ENCODE data around the gene HOXC5. TPM values are rescaled to one million over a fixed set of nuclear protein-coding genes. Genes with fewer than 3 reads are reported as not detected.

Gene HOXC5
- total and polyA plus RNA-seq, 4 experiments from 2014 or later: not detected

- no peaks in the 10 kb centered on the region for H3K36me3 ChIP-seq (ENCODE audit: insufficient read depth, low read length)
- intact Hi-C loops (cut with micrococcal nuclease): no loop called here
- ChIA-PET CTCF (ENCODE audit: partially characterized antibody) (interaction anchor here (1.8 kb wide), 1 partner anchor 140 kb away, joined by 6 read pairs; no protein-coding TSS in a partner anchor), POLR2A (ENCODE audit: partially characterized antibody) (no interaction called here)
- H3K4me3 ChIP-seq (ENCODE audit: low read length in 2 of 2): no peak overlapping the region
- Mint-ChIP-seq H3K4me1 (no peaks in the 10 kb centered on the region), H3K4me3 (no peak overlapping the region), H3K36me3 (no peaks in the 10 kb centered on the region), H3K9me3 (peaks cover 0 to 1% (median 0%) of the 10 kb centered on the region in 8 donors), H3K27ac (no peak overlapping the region), H3K27me3 (peaks cover 58 to 74% of the 10 kb centered on the region in 2 donors)
- no peak for DNase-seq
- H3K27ac ChIP-seq (ENCODE audit: low read depth, low read length): no peak overlapping the region
- H3K27me3 ChIP-seq (ENCODE audit: insufficient read depth, low read length): peaks cover 37% of the 10 kb centered on the region
- no peaks in the 10 kb centered on the region for H3K9me3 ChIP-seq (ENCODE audit: control insufficient read depth in 1 of 2, low read length in 2 of 2)
- H3K4me1 ChIP-seq (ENCODE audit: insufficient read depth, low read length): no peaks in the 10 kb centered on the region
Observed at GRCh38 chr12:54060975-54061778, 28.3 kb downstream of the HOXC5 start.

DNA sequence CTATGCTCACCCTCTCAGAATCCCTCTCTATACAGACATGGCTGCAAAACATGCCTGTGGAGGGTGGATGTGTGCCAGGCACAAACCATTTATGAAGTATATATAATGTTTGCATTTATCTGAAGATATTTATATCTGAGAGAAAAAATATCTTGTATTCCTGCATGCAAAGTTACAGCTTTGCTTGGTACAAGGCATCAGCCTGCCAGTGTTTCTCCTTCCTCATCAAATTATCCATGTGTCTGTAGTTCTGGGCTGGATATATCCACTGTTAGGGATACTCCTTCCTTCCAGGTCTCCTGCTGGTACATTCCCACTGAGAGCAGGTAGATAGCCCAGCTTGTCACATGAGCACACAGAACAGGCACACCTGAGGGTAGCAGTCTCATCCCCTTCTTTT, 32.8 kb downstream of the HOXC5 start:
- CTCF ChIA-PET (ENCODE audit: partially characterized antibody): interaction anchor here (1.3 kb wide), 1 partner anchor 61 kb away, joined by 3 read pairs; no protein-coding TSS in a partner anchor
- H3K27me3 ChIP-seq (ENCODE audit: insufficient read depth, low read length): peaks cover 28% of the 10 kb centered on the region

GRCh38 chr12:54066408-54066807, 33.6 kb downstream of the HOXC5 start:
- H3K9me3 Mint-ChIP-seq: peaks cover 0 to 1% (median 0%) of the 10 kb centered on the region in 8 donors
- H3K36me3 ChIP-seq (ENCODE audit: insufficient read depth, low read length): no peaks in the 10 kb centered on the region
- H3K27ac ChIP-seq (ENCODE audit: low read depth, low read length): no peak overlapping the region
- H3K36me3 Mint-ChIP-seq: no peaks in the 10 kb centered on the region
- peaks cover 35 to 69% of the 10 kb centered on the region in 2 donors for H3K27me3 Mint-ChIP-seq
- no peaks in the 10 kb centered on the region for H3K9me3 ChIP-seq (ENCODE audit: control insufficient read depth in 1 of 2, low read length in 2 of 2)
- no peak overlapping the region for H3K27ac Mint-ChIP-seq
- H3K4me1 ChIP-seq (ENCODE audit: insufficient read depth, low read length): no peaks in the 10 kb centered on the region
- no peaks in the 10 kb centered on the region for H3K4me1 Mint-ChIP-seq
- H3K27me3 ChIP-seq (ENCODE audit: insufficient read depth, low read length): peaks cover 21% of the 10 kb centered on the region
- no peak overlapping the region for H3K4me3 ChIP-seq (ENCODE audit: low read length in 2 of 2)
- no peak overlapping the region for H3K4me3 Mint-ChIP-seq
- ChIA-PET POLR2A (ENCODE audit: partially characterized antibody) (no interaction called here), CTCF (ENCODE audit: partially characterized antibody) (interaction anchor here (1.3 kb wide), 1 partner anchor 60 kb away, joined by 3 read pairs; no protein-coding TSS in a partner anchor)
- no peak for DNase-seq
- intact Hi-C loops (cut with micrococcal nuclease): no loop called here

More for the DNA sequence above, 32.8 kb downstream of the HOXC5 start:
- no peaks in the 10 kb centered on the region for H3K36me3 ChIP-seq (ENCODE audit: insufficient read depth, low read length)
- POLR2A ChIA-PET (ENCODE audit: partially characterized antibody): no interaction called here
- H3K36me3 Mint-ChIP-seq: no peaks in the 10 kb centered on the region
- peaks cover 0 to 1% (median 0%) of the 10 kb centered on the region in 8 donors for H3K9me3 Mint-ChIP-seq
- peaks cover 40 to 67% of the 10 kb centered on the region in 2 donors for H3K27me3 Mint-ChIP-seq
- H3K4me3 ChIP-seq (ENCODE audit: low read length in 2 of 2): no peak overlapping the region
- no peaks in the 10 kb centered on the region for H3K9me3 ChIP-seq (ENCODE audit: control insufficient read depth in 1 of 2, low read length in 2 of 2)
- H3K4me1 ChIP-seq (ENCODE audit: insufficient read depth, low read length): no peaks in the 10 kb centered on the region
- intact Hi-C loops (cut with micrococcal nuclease): no loop called here
- no peak for DNase-seq
- H3K4me1 Mint-ChIP-seq: no peaks in the 10 kb centered on the region
- no peak overlapping the region for H3K27ac ChIP-seq (ENCODE audit: low read depth, low read length)
- no peak overlapping the region for H3K27ac Mint-ChIP-seq
- no peak overlapping the region for H3K4me3 Mint-ChIP-seq

DNA sequence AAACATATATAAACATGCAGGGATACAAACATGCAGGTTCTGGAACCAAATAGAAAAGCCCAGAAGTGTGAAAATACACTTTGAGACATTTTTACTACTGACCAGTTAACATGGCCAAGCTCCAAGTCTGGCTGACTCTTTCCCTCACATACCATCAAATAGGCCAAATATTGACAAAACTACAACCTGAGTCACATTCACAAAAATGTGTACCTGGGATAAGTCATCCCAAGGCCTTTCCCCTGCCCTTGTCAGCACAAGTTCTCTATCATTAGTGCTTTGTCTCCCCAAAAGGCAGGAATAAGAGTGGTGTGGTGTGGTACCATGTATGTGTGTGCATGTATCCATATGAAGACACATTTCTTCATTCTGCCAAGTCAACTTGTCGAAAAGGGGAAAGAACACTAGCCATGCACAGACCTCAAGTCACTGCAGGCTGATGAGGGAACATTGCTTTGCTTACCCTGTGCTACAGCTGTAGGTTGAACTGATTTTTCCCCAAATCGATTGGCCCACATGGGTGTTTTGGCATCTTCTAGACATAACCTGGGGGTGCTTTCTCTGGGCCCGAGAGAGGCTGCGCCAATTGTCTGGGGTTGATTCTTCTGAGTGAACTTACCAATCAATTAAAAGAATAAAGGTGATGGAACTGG, 35.7 kb downstream of the HOXC5 start:
- Histone ChIP-seq H3K27me3 (ENCODE audit: insufficient read depth, low read length) (peaks cover 9% of the 10 kb centered on the region), H3K9me3 (ENCODE audit: control insufficient read depth in 1 of 2, low read length in 2 of 2) (no peaks in the 10 kb centered on the region), H3K36me3 (ENCODE audit: insufficient read depth, low read length) (no peaks in the 10 kb centered on the region), H3K4me3 (ENCODE audit: low read length in 2 of 2) (no peak overlapping the region), H3K27ac (ENCODE audit: low read depth, low read length) (no peak overlapping the region), H3K4me1 (ENCODE audit: insufficient read depth, low read length) (no peaks in the 10 kb centered on the region)
- intact Hi-C loops (cut with micrococcal nuclease): no loop called here
- CTCF ChIA-PET (ENCODE audit: partially characterized antibody): no interaction called here
- Mint-ChIP-seq H3K9me3 (no peaks in the 10 kb centered on the region), H3K36me3 (no peaks in the 10 kb centered on the region), H3K27ac (no peak overlapping the region), H3K27me3 (peaks cover 24 to 51% of the 10 kb centered on the region in 2 donors), H3K4me1 (no peaks in the 10 kb centered on the region), H3K4me3 (no peak overlapping the region)
- POLR2A ChIA-PET (ENCODE audit: partially characterized antibody): no interaction called here
- DNase-seq: no peak

GRCh38 chr12:54071942-54072341, 39.1 kb downstream of the HOXC5 start:
- H3K4me3 ChIP-seq (ENCODE audit: low read length in 2 of 2): no peak overlapping the region
- H3K4me1 ChIP-seq (ENCODE audit: insufficient read depth, low read length): no peaks in the 10 kb centered on the region
- no peaks in the 10 kb centered on the region for H3K9me3 Mint-ChIP-seq
- POLR2A ChIA-PET (ENCODE audit: partially characterized antibody): no interaction called here
- no peak overlapping the region for H3K4me3 Mint-ChIP-seq
- H3K27ac ChIP-seq (ENCODE audit: low read depth, low read length): no peak overlapping the region
- no peaks in the 10 kb centered on the region for H3K4me1 Mint-ChIP-seq
- CTCF ChIA-PET (ENCODE audit: partially characterized antibody): interaction anchor here (0.7 kb wide), 1 partner anchor 70 kb away, joined by 3 read pairs; no protein-coding TSS in a partner anchor
- no peak overlapping the region for H3K27ac Mint-ChIP-seq
- peaks cover 14 to 36% of the 10 kb centered on the region in 2 donors for H3K27me3 Mint-ChIP-seq
- H3K27me3 ChIP-seq (ENCODE audit: insufficient read depth, low read length): no peaks in the 10 kb centered on the region
- H3K9me3 ChIP-seq (ENCODE audit: control insufficient read depth in 1 of 2, low read length in 2 of 2): no peaks in the 10 kb centered on the region
- DNase-seq: no peak
- intact Hi-C loops (cut with micrococcal nuclease): no loop called here
- no peaks in the 10 kb centered on the region for H3K36me3 ChIP-seq (ENCODE audit: insufficient read depth, low read length)
- H3K36me3 Mint-ChIP-seq: no peaks in the 10 kb centered on the region

DNA sequence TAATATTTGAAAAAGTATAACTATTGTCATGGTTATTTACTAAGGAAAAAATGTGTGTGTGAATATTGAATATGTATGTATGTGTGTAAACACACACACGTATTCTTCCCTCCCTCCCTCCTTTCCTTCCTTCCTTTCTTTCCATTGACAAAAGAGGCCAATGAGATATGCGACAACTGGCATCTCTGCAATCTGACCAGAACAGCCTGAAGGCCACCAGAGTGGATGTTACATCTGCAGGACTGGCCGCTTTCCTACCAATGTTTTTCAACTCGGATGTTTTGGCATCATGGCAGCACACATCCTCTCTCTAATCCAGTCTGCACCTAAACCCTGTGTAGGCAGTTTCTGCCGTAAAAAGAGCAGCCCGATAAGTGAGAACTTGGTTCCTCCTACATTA, 41.5 kb downstream of the HOXC5 start:
- no peak for DNase-seq
- no peak overlapping the region for H3K27ac ChIP-seq (ENCODE audit: low read depth, low read length)
- no peaks in the 10 kb centered on the region for H3K36me3 ChIP-seq (ENCODE audit: insufficient read depth, low read length)
- intact Hi-C loops (cut with micrococcal nuclease): no loop called here
- H3K9me3 ChIP-seq (ENCODE audit: control insufficient read depth in 1 of 2, low read length in 2 of 2): no peaks in the 10 kb centered on the region
- H3K36me3 Mint-ChIP-seq: no peaks in the 10 kb centered on the region
- no peak overlapping the region for H3K4me3 Mint-ChIP-seq
- H3K27ac Mint-ChIP-seq: no peak overlapping the region
- ChIA-PET CTCF (ENCODE audit: partially characterized antibody) (no interaction called here), POLR2A (ENCODE audit: partially characterized antibody) (no interaction called here)
- no peaks in the 10 kb centered on the region for H3K27me3 ChIP-seq (ENCODE audit: insufficient read depth, low read length)
- H3K4me1 ChIP-seq (ENCODE audit: insufficient read depth, low read length): no peaks in the 10 kb centered on the region
- H3K27me3 Mint-ChIP-seq: peaks cover 11 to 26% of the 10 kb centered on the region in 2 donors
- H3K4me1 Mint-ChIP-seq: peaks cover 0 to 5% (median 1%) of the 10 kb centered on the region in 4 donors
- H3K9me3 Mint-ChIP-seq: no peaks in the 10 kb centered on the region
- no peak overlapping the region for H3K4me3 ChIP-seq (ENCODE audit: low read length in 2 of 2)

DNA sequence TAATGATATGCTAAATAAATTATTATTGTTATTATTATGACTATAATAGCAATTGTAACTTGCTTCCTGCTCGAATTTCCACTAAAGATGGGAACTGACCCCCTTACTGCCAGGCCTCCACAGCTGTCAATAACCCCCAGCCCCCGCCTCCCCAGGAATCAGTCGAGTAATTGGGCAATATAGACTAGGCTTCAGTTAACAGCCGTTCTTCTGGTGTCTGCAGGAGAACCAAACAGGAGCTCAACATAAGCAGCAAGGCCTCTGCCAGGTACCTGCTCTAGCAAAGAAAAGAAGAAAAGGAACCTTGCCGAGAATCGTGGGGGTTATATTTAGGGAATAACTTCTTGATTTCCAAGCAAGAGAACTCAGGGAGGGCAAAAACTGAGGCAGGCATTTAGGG, 42.6 kb downstream of the HOXC5 start:
- no peak overlapping the region for H3K27ac Mint-ChIP-seq
- H3K27ac ChIP-seq (ENCODE audit: low read depth, low read length): no peak overlapping the region
- intact Hi-C loops (cut with micrococcal nuclease): no loop called here
- CTCF ChIA-PET (ENCODE audit: partially characterized antibody): no interaction called here
- POLR2A ChIA-PET (ENCODE audit: partially characterized antibody): no interaction called here
- no peaks in the 10 kb centered on the region for H3K9me3 Mint-ChIP-seq
- no peaks in the 10 kb centered on the region for H3K4me1 ChIP-seq (ENCODE audit: insufficient read depth, low read length)
- no peaks in the 10 kb centered on the region for H3K36me3 Mint-ChIP-seq
- peaks cover 0 to 5% (median 2%) of the 10 kb centered on the region in 4 donors for H3K4me1 Mint-ChIP-seq
- no peak for DNase-seq
- no peak overlapping the region for H3K4me3 ChIP-seq (ENCODE audit: low read length in 2 of 2)
- no peaks in the 10 kb centered on the region for H3K27me3 ChIP-seq (ENCODE audit: insufficient read depth, low read length)
- H3K27me3 Mint-ChIP-seq: peaks cover 9 to 21% of the 10 kb centered on the region in 2 donors
- no peaks in the 10 kb centered on the region for H3K36me3 ChIP-seq (ENCODE audit: insufficient read depth, low read length)
- H3K4me3 Mint-ChIP-seq: no peak overlapping the region
- no peaks in the 10 kb centered on the region for H3K9me3 ChIP-seq (ENCODE audit: control insufficient read depth in 1 of 2, low read length in 2 of 2)
